K562 (cell line): Measurements from ENCODE around the gene TMEM123. TPM values are rescaled to one million over a fixed set of nuclear protein-coding genes. Genes with fewer than 3 reads are reported as not detected.

ENCODE experiments used
- CBX2 ChIP-seq: fragments of 200-600 bp; sonication (generic); IDR thresholded peaks from one replicate; pipeline ENCODE4 v1.6.1; 2012; ENCODE audit warnings: mild to moderate bottlenecking, low read length, inconsistent platforms; ENCODE audit not compliant: insufficient read depth, poor library complexity, severe bottlenecking
- CBX3 ChIP-seq, 2 experiments: IDR thresholded peaks; 1 replicate in 1 of 2; 2 replicates in 1 of 2; pipeline ENCODE4 v1.6.1; 2012; ENCODE audit warnings: inconsistent platforms in 2 of 2, low read length in 2 of 2, borderline replicate concordance in 1 of 2, control low read depth in 1 of 2
- CREM ChIP-seq: IDR thresholded peaks from 2 replicates; pipeline ENCODE4 v1.6.1; 2014; ENCODE audit warnings: antibody characterized with exemption, low read depth
- DEAF1 ChIP-seq: fragments of 450-650 bp; formaldehyde crosslinking; IDR thresholded peaks from 2 replicates; pipeline ENCODE4 v1.4.0; 2020; ENCODE audit warnings: mild to moderate bottlenecking, moderate library complexity
- EHMT2 ChIP-seq: fragments of 450-650 bp; IDR thresholded peaks from 2 replicates; pipeline ENCODE4 v1.6.1; 2018; ENCODE audit warnings: antibody characterized with exemption
- GABPB1 ChIP-seq: sonication (generic); formaldehyde crosslinking; IDR thresholded peaks from 2 replicates; pipeline ENCODE4 v1.8.0; 2022; ENCODE audit warnings: mild to moderate bottlenecking, missing genetic modification reagents
- HDAC1 ChIP-seq, 2 experiments: fragments of 450-650 bp; IDR thresholded peaks; 2 replicates each; pipeline ENCODE4 v1.6.1; 2016 to 2017; ENCODE audit warnings: inconsistent platforms in 1 of 2, mild to moderate bottlenecking in 1 of 2, moderate library complexity in 1 of 2
- MTA2 ChIP-seq: fragments of 450-650 bp; IDR thresholded peaks from 2 replicates; pipeline ENCODE4 v1.6.1; 2016; ENCODE audit warnings: low read depth
- NCOA4 ChIP-seq: fragments of 450-650 bp; IDR thresholded peaks from 2 replicates; pipeline ENCODE4 v1.6.1; 2018; ENCODE audit warnings: mild to moderate bottlenecking; ENCODE audit not compliant: partially characterized antibody
- SAP30 ChIP-seq: fragments of 200-600 bp; sonication (generic); IDR thresholded peaks from 2 replicates; pipeline ENCODE4 v1.6.1; 2012; ENCODE audit warnings: borderline replicate concordance, low read depth, mild to moderate bottlenecking, moderate library complexity, low read length, control low read depth, inconsistent platforms; ENCODE audit not compliant: insufficient read depth, poor library complexity, severe bottlenecking
- SLC30A9 ChIP-seq: fragments of 250-450 bp; sonication (Bioruptor Pico); IDR thresholded peaks from 2 replicates; pipeline ENCODE4 v1.8.0; 2022; ENCODE audit warnings: mild to moderate bottlenecking, moderate library complexity
- SP1 ChIP-seq: sonication (generic); formaldehyde crosslinking; IDR thresholded peaks from 2 replicates; pipeline ENCODE4 v1.8.1; 2022; ENCODE audit warnings: mild to moderate bottlenecking, missing genetic modification reagents
- SREBF2 ChIP-seq: sonication (generic); formaldehyde crosslinking; IDR thresholded peaks from 2 replicates; pipeline ENCODE4 v1.4.0; 2020; ENCODE audit warnings: mild to moderate bottlenecking, missing genetic modification reagents
- ZBTB11 ChIP-seq, 3 experiments: fragments of 200-800 bp in 1 of 3; fragments of 250-450 bp in 1 of 3; fragments of 450-650 bp in 1 of 3; sonication (Bioruptor Pico) in 1 of 3; sonication (Bioruptor generic) in 1 of 3; formaldehyde crosslinking in 1 of 3; IDR thresholded peaks; 2 replicates each; pipeline versions ENCODE4 v1.6.1 to v1.8.0; 2016 to 2022; ENCODE audit warnings: mild to moderate bottlenecking in 2 of 3, missing genetic modification characterization in 2 of 3, missing compliant biosample characterization in 1 of 3, moderate library complexity in 1 of 3
- ZBTB17 ChIP-seq: fragments of 450-650 bp; formaldehyde crosslinking; IDR thresholded peaks from 2 replicates; pipeline ENCODE4 v1.4.0; 2020; ENCODE audit warnings: mild to moderate bottlenecking
- ZHX1 ChIP-seq: fragments of 150-350 bp; conservative IDR thresholded peaks from 2 replicates; pipeline ENCODE4 v1.6.1; 2014; ENCODE audit warnings: low read length
- ZNF384 ChIP-seq: IDR thresholded peaks from 2 replicates; pipeline ENCODE4 v1.6.1; 2012; ENCODE audit warnings: low read depth, low read length, improper control_type of control experiment
- ZNF583 ChIP-seq: fragments of 250-450 bp; sonication (Bioruptor Pico); IDR thresholded peaks from 2 replicates; pipeline ENCODE4 v1.4.0; 2020
- polyA plus RNA-seq, 8 experiments: library from polyadenylated mRNA; depleted of rRNA in 4 of 8; stranded (reverse) in 5 of 8; unstranded in 3 of 8; fragments of >200 nt; fragmentation: Nextera tagmentation in 2 of 8; fragmentation: Illumina TruSeq in 1 of 8; extraction: Ambion mirVana in 2 of 8; extraction: Trizol in 1 of 8; gene quantifications; 2 replicates each; pipeline versions ENCODE4 v1.2.1 to v1.2.3, GENCODE V29; 2011 to 2014; ENCODE audit warnings: inconsistent platforms in 1 of 8, missing spikeins in 1 of 8
- total RNA-seq, 7 experiments: library from RNA; depleted of rRNA in 6 of 7; stranded (reverse); fragments of >200 nt in 6 of 7; fragmentation: Illumina TruSeq in 2 of 7; extraction: Trizol in 2 of 7; gene quantifications; 2 replicates each; pipeline versions ENCODE4 v1.2.1 to v1.2.3, GENCODE V29; 2011 to 2021; ENCODE audit warnings: low replicate concordance in 1 of 7

TMEM123 gene
- total and polyA plus RNA-seq, 9 of the 15 experiments (the other 6 are each of a cell fraction or from before 2014, with no cell fraction given), result 19.8 to 344 (median 82.4) TPM

- TF ChIP-seq NCOA4 (no peak), ZNF583 (CRISPR knock-in tag) (no peak), ZNF384 (no peak), EHMT2 (peak; percentile 85), ZBTB17 (CRISPR knock-in tag) (no peak), SLC30A9 (CRISPR knock-in tag) (no peak), ZBTB11 (CRISPR knock-in tag; IDR thresholded peaks at IDR 0.05) (no peak), CBX2 (no peak), DEAF1 (CRISPR knock-in tag) (0 out of 2 replicates have a peak, but pooled peaks have one; percentile 29), MTA2 (peak; percentile 40; the same call in 1 of the 2 replicates), HDAC1 (IDR thresholded peaks at IDR 0.05) (peak in 1 of 2 experiments; percentile 45; a peak in 1 of 4 replicates), CBX3 (IDR thresholded peaks at IDR 0.05; ENCODE audit: borderline replicate concordance in 1 of 2, low read length in 2 of 2) (peak in 1 of 2 experiments; percentile 50; a peak in 1 of 3 replicates), SAP30 (no peak), GABPB1 (CRISPR knock-in tag) (no peak), SP1 (no peak), CREM (peak; percentile 43; the same call in 1 of the 2 replicates), ZHX1 (no peak), SREBF2 (CRISPR knock-in tag) (no peak)
Observed at GRCh38 chr11:102390667-102391465, 61.7 kb downstream of the TMEM123 start (continued).
